Skeletal muscle cell (primary cell): Measurements from ENCODE around the gene CPXM1.
"Not testable (repeated sequence)": the region's sequence is repeated elsewhere in the genome, so short reads cannot be mapped to it uniquely, and the experiment has no call there.

Experiments
- DNase-seq: peaks from one replicate; pipeline ENCODE4 v3.0.0-alpha.2; 2010; ENCODE audit warnings: low read depth
- H3K4me3 ChIP-seq: 2 replicates; pipeline ENCODE4 v1.5.1; 2011; ENCODE audit warnings: low read depth, mild to moderate bottlenecking, control low read depth, low read length, moderate library complexity

Gene CPXM1

DNA sequence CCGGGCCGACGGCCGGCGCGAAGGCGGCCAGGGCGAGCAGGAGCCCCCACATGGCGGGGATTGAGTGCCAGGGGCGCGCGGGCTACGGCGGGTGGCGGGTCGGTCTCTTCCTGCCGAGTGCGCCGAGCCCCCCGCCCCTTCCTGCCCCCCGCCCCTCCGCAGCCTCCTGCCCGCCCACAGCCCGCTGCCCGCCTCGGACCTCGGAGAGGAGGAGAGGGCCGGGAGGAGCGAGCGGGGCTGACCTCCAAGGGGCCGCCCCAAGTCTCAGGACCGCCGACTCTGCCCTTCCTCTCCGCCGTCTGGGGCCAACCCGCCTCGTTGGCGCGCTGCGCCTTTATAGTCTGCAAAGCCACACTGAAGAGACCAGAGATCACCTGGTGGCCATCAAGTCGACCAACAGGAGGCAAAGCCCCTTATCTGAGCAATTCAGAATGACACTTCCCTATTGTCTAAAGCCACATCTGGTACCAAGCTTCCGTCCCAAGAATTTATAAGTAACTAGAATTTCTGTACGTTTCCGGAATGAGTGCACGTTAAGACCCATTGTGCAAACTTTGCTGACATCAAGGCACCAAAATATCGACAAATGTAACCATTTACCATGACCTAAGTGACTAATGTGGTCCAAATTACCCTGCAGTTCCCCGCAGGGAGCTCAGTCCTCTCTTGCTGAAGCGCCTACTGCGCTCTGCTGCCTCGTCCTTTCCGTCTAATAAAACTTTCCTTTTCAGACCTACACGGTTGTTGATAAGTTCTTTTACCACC lies at the start of gene CPXM1:
Gene CPXM1, minus strand, starts transcription at position 107 of the 765 bp plus-strand sequence. Its CDS starts 55 bp downstream, at position 52.
- H3K4me3 ChIP-seq = peak within 1 kb of the TSS; percentile 41
- no peak for DNase-seq

DNA sequence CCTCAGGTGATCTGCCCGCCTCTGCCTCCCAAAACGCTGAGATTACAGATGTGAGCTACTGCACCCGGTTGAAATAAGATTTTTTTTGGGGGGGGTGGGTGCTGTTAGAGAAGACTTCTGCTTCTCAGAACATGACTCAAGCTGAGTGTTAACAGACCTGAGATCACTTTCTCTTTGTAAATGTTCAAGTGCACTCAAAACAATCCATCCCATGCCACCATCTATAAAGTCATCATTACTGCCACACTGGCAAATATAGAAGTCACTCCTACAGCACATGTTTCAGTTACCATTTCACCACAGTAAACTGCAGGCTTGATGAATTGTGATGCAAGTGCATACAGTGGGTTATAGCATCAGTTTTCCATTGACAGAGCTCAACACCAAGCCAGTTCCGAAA lies 49.1 kb upstream of the CPXM1 start:
- no peak overlapping the region for H3K4me3 ChIP-seq
- DNase-seq = no peak

GRCh38 chr20:2847802-2848201 lies 47.4 kb upstream of the CPXM1 start:
- no peak overlapping the region for H3K4me3 ChIP-seq
- DNase-seq = no peak

GRCh38 chr20:2846698-2847097 lies 46.3 kb upstream of the CPXM1 start:
- DNase-seq = no peak
- H3K4me3 ChIP-seq = no peak overlapping the region

DNA sequence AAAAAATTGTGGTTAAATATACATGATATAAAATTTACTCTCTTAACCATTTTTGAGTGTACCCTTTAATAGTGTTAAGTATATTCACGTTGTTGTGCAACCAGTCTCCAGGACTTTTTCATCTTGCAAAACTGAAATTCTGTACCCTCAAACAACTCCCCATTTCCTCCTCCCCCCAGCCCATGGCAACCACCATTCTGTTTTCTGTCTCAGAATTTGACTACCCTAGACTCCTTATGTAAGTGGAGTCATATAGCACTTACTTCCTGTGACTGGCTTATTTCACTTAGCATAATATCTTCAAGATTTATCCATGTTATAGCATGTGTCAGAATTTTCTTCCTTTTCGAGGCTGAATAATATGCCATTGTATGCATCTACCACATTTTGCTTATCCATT lies 45.2 kb upstream of the CPXM1 start:
- no peak overlapping the region for H3K4me3 ChIP-seq
- DNase-seq = no peak

DNA sequence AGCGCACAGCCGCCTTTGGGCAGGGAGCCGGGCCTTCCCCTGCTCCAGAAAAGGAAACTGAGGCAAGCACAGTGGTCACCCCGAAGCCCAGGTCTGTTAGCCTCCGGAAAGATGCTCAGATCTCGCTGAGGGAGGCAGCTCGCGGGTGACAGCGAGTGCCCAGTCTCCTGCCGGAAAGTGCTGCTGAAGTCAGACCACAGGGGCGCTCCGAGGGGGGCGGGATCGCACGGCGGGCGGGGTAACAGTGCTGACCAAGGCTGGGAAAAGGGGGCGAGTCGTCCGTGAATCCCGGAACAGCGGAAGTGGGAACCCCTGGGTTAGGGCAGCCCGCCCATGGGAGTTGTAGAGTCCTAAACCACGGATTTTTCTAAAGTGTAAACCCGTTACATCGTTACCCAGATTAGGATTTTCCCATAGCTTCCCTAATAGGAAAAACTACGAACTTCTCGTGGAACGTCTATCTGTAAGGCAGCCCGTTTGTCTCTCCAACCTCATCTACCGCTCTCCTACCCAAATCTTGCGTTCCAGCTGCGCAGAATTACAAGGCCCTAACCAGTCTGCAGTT lies 40.6 kb upstream of the CPXM1 start:
- peak; percentile 54 for DNase-seq
- peak overlapping the region; percentile 88 for H3K4me3 ChIP-seq

- peak within 1 kb of the TSS; percentile 88 for H3K4me3 ChIP-seq
- DNase-seq = peak; percentile 56
These were observed 39.9 kb upstream of the CPXM1 start, which contains the start of the genes PCED1A and VPS16 for GRCh38 chr20:2840138-2840966. PCED1A (minus strand) TSS chr20:2840655; CDS start chr20:2839912, 743 bp downstream. VPS16 (plus strand) TSS chr20:2840745; CDS start chr20:2840775, 30 bp downstream.

DNA sequence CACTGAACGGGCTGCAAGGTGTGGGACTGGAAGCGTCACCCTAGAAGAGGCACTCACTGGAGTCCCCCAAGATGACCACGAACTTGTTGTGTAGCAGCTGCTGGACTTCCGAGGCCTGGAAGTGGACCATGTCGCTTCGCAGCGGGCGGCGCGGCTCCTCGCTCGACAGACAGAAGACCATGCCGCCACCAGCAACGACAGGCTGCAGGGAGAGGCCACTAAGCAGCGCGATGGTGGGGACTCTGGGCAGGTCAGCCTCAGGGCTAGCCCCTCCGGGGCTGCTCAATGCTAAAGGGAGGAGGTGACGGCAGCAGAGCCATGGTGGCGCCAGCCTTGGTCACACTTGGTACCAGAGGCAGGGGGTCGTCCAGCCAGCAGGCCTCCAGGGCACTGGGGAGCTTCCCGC lies 39.3 kb upstream of the CPXM1 start:
- H3K4me3 ChIP-seq = peak overlapping the region; percentile 88
- no peak for DNase-seq

GRCh38 chr20:2838847-2839671 lies 38.6 kb upstream of the CPXM1 start:
- DNase-seq = no peak
- H3K4me3 ChIP-seq = no peak overlapping the region

GRCh38 chr20:2838170-2838797 lies 37.9 kb upstream of the CPXM1 start:
- no peak overlapping the region for H3K4me3 ChIP-seq
- DNase-seq = no peak

GRCh38 chr20:2837221-2837960 lies 37.0 kb upstream of the CPXM1 start:
- DNase-seq = no peak
- no peak overlapping the region for H3K4me3 ChIP-seq

DNA sequence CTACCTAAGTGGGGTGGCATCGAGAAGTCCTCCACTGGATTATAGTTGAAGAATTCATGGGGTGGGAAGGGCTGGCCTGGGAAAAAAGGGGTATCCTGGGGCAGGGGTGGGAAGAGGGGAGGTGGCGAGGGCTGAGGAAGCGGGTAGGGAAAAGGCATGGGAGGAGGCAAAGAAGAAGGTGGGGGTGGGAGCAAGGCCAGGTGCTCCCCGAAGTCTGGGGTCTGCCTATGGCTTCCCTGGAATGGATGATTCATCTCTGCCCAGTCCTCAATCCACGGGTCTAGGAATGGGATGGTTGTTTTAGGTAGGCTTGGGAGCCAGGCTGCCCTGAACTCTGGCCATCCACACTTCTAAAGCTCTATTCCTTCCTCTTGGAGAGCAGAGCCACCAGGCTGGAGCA lies 35.6 kb upstream of the CPXM1 start:
- no peak for DNase-seq

DNA sequence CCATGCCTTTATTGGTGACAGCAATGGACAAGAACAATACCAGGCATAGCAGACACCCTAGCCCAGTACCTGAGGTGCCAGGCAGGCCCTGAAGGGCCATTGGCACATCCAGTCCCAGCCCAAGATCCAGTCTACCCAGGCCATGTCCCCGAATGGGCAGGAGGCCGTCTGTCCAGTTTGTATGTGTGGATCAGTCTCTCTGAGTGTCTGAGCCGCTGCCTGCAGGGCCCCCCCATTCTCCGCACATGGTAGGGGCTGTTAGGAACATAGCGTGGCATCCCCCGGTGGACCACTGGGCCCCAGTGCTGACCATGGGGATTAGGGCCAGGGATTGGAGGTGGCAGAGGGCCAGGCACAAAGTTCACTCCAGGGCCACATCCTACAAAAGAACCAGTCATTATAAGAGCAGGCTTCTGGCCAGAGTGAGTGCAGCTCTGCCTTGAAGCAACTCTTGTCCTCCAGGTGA lies 34.9 kb upstream of the CPXM1 start:
- H3K4me3 ChIP-seq = no peak overlapping the region
- no peak for DNase-seq

More for the DNA sequence above, 35.6 kb upstream of the CPXM1 start:
- no peak overlapping the region for H3K4me3 ChIP-seq

DNA sequence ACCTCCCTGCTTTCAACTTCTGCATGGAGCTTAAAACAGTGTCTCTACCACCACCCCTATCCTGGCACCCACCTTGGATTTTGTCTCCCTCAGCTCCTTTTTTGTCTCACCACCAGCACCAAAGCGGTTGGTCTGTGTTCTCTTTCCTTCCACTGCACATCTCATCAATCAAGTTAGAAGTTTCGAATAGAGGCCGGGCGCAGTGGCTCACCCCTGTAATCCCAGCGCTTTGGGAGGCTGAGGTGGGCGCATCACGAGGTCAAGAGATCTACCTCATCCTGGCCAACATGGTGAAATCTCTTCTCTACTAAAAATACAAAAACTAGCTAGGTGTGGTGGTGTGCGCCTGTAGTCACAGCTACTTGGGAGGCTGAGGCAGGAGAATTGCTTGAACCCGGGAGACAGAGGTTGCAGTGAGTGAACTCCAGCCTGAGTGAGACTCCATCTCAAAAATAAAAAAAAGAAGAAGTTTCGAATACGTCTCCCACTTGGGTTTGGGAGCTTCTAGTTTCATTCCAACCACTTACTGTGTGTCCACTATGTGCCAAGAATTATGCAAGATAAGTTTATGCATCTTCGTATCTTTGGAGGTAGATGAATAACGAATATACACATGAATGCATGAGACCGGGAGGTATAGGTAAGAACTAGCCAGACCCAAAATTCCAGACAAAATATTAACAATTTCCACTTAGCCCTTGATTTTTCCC lies 34.1 kb upstream of the CPXM1 start:
- no peak for DNase-seq
- H3K4me3 ChIP-seq = no peak overlapping the region

GRCh38 chr20:2833761-2834160 lies 33.3 kb upstream of the CPXM1 start:
- DNase-seq = no peak
- no peak overlapping the region for H3K4me3 ChIP-seq

- not testable (repeated sequence) for DNase-seq, H3K4me3 ChIP-seq
These were observed 30.8 kb upstream of the CPXM1 start for GRCh38 chr20:2831206-2831605.

DNA sequence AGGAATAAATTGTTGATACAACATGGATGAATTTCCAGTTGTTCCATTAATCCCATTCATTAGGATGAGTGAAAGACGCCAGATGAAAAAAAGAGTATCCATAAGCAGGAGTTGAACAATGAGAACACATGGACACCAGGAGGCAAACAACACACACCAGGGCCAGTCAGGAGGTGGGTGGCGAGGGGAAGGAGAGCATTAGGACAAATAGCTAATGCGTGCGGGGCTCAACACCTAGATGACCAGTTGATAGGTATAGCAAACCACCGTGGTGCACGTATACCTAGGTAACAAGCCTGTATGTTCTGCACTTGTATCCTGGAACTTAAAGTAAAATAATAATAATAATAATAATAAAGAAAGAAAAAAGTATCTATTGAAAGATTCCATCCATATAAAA lies 28.9 kb upstream of the CPXM1 start:
- no peak overlapping the region for H3K4me3 ChIP-seq
- DNase-seq = no peak

DNA sequence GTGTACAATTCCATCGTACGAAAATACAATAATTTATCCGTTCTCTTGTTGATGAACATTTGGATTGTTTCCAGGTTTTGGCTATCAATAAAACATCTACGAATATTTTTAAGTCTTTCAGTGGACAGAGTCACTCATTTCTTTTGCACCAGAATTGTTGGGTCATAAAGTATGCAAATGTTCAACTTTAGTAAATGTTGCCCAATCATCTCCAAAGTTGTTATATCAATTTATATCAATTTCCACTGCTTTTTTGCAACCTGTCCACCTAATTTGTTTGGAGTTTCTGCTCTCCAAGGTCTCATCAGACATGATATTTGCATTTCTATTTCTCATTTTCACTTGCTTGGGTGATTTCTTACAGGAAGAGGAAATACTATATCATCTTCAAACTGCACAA lies 26.2 kb upstream of the CPXM1 start:
- no peak for DNase-seq

More for the DNA sequence above, 26.2 kb upstream of the CPXM1 start:
- no peak overlapping the region for H3K4me3 ChIP-seq
